Neural cell (in vitro differentiated cells): ENCODE results near the gene DOK1. TPM values are rescaled to one million over a fixed set of nuclear protein-coding genes. Genes with fewer than 3 reads are reported as not detected.
A peak's percentile ranks its signal among the peaks of the same experiment; 100 is the strongest.

Source experiments
- H2AFZ ChIP-seq: fragments of 200-600, 300-800 bp; sonication (generic), shearing (Covaris generic); 2 replicates; pipeline ENCODE4 v1.6.0; 2014; ENCODE audit warnings: low read depth, mild to moderate bottlenecking, antibody characterized with exemption, low read length, moderate library complexity
- H3F3A ChIP-seq: fragments of 200-600 bp; shearing (Covaris generic); 2 replicates; pipeline ENCODE4 v1.6.1; 2016; ENCODE audit warnings: mild to moderate bottlenecking, moderate library complexity, mixed read lengths, antibody characterized with exemption, low read length; ENCODE audit not compliant: insufficient read depth, poor library complexity, severe bottlenecking
- H3K27ac ChIP-seq: fragments of 200-600, 300-800 bp; sonication (generic), shearing (Covaris generic); 2 replicates; pipeline ENCODE4 v1.5.1; 2014; ENCODE audit warnings: mild to moderate bottlenecking, low read length, moderate library complexity
- H3K27me3 ChIP-seq: fragments of 300-800, 200-600 bp; sonication (generic), shearing (Covaris generic); 2 replicates; pipeline ENCODE4 v1.6.0; 2014; ENCODE audit warnings: mild to moderate bottlenecking, low read depth, low read length, moderate library complexity; ENCODE audit not compliant: insufficient read depth
- H3K36me3 ChIP-seq: fragments of 300-800, 200-600 bp; sonication (generic), shearing (Covaris generic); 2 replicates; pipeline ENCODE4 v1.5.1; 2014; ENCODE audit warnings: mild to moderate bottlenecking, antibody characterized with exemption, low read length, moderate library complexity; ENCODE audit not compliant: insufficient read depth
- H3K4me2 ChIP-seq: fragments of 300-800, 200-600 bp; sonication (generic), shearing (Covaris generic); 2 replicates; pipeline ENCODE4 v1.6.0; 2014; ENCODE audit warnings: mild to moderate bottlenecking, low read length
- H3K4me3 ChIP-seq: fragments of 300-800, 200-600 bp; sonication (generic), shearing (Covaris generic); 2 replicates; pipeline ENCODE4 v1.5.1; 2014; ENCODE audit warnings: mild to moderate bottlenecking, low read length, moderate library complexity
- H3K79me2 ChIP-seq: fragments of 200-600 bp; shearing (Covaris generic); replicated peaks from 2 replicates; pipeline ENCODE4 v1.6.0; 2014; ENCODE audit warnings: mild to moderate bottlenecking, low read length, moderate library complexity; ENCODE audit not compliant: insufficient read depth
- H3K9ac ChIP-seq: fragments of 300-800, 200-600 bp; sonication (generic), shearing (Covaris generic); 2 replicates; pipeline ENCODE4 v1.6.1; 2016; ENCODE audit warnings: mild to moderate bottlenecking, low read length, mixed read lengths
- H3K9me2 ChIP-seq: fragments of 200-600 bp; shearing (Covaris generic); 2 replicates; pipeline ENCODE4 v1.6.1; 2016; ENCODE audit warnings: mild to moderate bottlenecking, low read length, mixed read lengths; ENCODE audit not compliant: insufficient read depth
- H3K9me3 ChIP-seq: fragments of 200-600, 300-800 bp; sonication (generic), shearing (Covaris generic); 2 replicates; pipeline ENCODE4 v1.6.1; 2016; ENCODE audit warnings: mild to moderate bottlenecking, mixed run types, low read length, moderate library complexity, mixed read lengths
- H4K20me1 ChIP-seq: fragments of 200-600 bp; shearing (Covaris generic); 2 replicates; pipeline ENCODE4 v1.6.1; 2016; ENCODE audit warnings: mild to moderate bottlenecking, mixed run types; ENCODE audit not compliant: insufficient read depth
- CTCF ChIP-seq: fragments of 450-650 bp; IDR thresholded peaks from 2 replicates; pipeline ENCODE4 v1.5.1; 2014; ENCODE audit warnings: antibody characterized with exemption, mild to moderate bottlenecking, moderate library complexity; ENCODE audit not compliant: poor library complexity, severe bottlenecking
- EP300 ChIP-seq: fragments of 450-650 bp; conservative IDR thresholded peaks from 2 replicates; pipeline ENCODE4 v1.6.1; 2014; ENCODE audit warnings: antibody characterized with exemption, mild to moderate bottlenecking, moderate library complexity; ENCODE audit not compliant: poor library complexity, severe bottlenecking
- EZH2 ChIP-seq: fragments of 200-600, 300-800 bp; shearing (Covaris generic), sonication (generic); IDR thresholded peaks from 2 replicates; pipeline ENCODE4 v1.6.1; 2014; ENCODE audit warnings: antibody characterized with exemption, low read length, borderline replicate concordance, mild to moderate bottlenecking; ENCODE audit not compliant: insufficient read depth, poor library complexity, severe bottlenecking
- MXI1 ChIP-seq: fragments of 450-650 bp; conservative IDR thresholded peaks from 2 replicates; pipeline ENCODE4 v1.6.1; 2014; ENCODE audit warnings: antibody characterized with exemption, mild to moderate bottlenecking; ENCODE audit not compliant: poor library complexity, severe bottlenecking
- POLR2AphosphoS5 ChIP-seq: IDR thresholded peaks from 2 replicates; pipeline ENCODE4 v1.6.1; 2012
- RAD21 ChIP-seq: fragments of 450-650 bp; conservative IDR thresholded peaks from 2 replicates; pipeline ENCODE4 v1.6.1; 2014; ENCODE audit warnings: antibody characterized with exemption, mild to moderate bottlenecking, moderate library complexity
- REST ChIP-seq: IDR thresholded peaks from 2 replicates; pipeline ENCODE4 v1.6.1; 2012; ENCODE audit warnings: borderline replicate concordance
- SMC3 ChIP-seq: fragments of 450-650 bp; conservative IDR thresholded peaks from 2 replicates; pipeline ENCODE4 v1.6.1; 2014; ENCODE audit warnings: antibody characterized with exemption, mild to moderate bottlenecking, moderate library complexity; ENCODE audit not compliant: poor library complexity
- TAF1 ChIP-seq: IDR thresholded peaks from 2 replicates; pipeline ENCODE4 v1.6.1; 2012; ENCODE audit warnings: low read depth
- polyA plus RNA-seq: library from polyadenylated mRNA; depleted of rRNA; stranded (reverse); fragments of >200 nt; gene quantifications from 2 replicates; pipeline ENCODE4 v1.2.3, GENCODE V29; 2014

DOK1 gene
- polyA plus RNA-seq, 1 donor from 2014 or later: 0.79 TPM

GRCh38 chr2:74527741-74528140 is 26.8 kb upstream of the DOK1 start:
- no peak overlapping the region for H2AFZ ChIP-seq
- H3K9me2 ChIP-seq: no peaks in the 10 kb centered on the region
- H3K4me3 ChIP-seq: no peak overlapping the region
- peaks cover 14% of the 10 kb centered on the region for H3K79me2 ChIP-seq
- H3K4me2 ChIP-seq: no peak overlapping the region
- no peak overlapping the region for H3K9ac ChIP-seq
- no peaks in the 10 kb centered on the region for H4K20me1 ChIP-seq
- H3K27ac ChIP-seq: no peak overlapping the region
- H3K27me3 ChIP-seq: no peaks in the 10 kb centered on the region
- no peaks in the 10 kb centered on the region for H3K9me3 ChIP-seq
- no peaks in the 10 kb centered on the region for H3F3A ChIP-seq
- no peaks in the 10 kb centered on the region for H3K36me3 ChIP-seq
- no peak for TF ChIP-seq MXI1
- TF ChIP-seq CTCF: no peak
- no peak for TF ChIP-seq EP300
- no peak for TF ChIP-seq RAD21
- TF ChIP-seq SMC3: no peak
- no peak for TF ChIP-seq REST
- no peak for TF ChIP-seq POLR2AphosphoS5
- no peak for TF ChIP-seq TAF1
- TF ChIP-seq EZH2: no peak

GRCh38 chr2:74528600-74529356 is 25.7 kb upstream of the DOK1 start:
- no peaks in the 10 kb centered on the region for H3K9me3 ChIP-seq

More at GRCh38 chr2:74528600-74529356, 25.7 kb upstream of the DOK1 start:
- no peaks in the 10 kb centered on the region for H3K27me3 ChIP-seq
- no peaks in the 10 kb centered on the region for H3K9me2 ChIP-seq
- H4K20me1 ChIP-seq: no peaks in the 10 kb centered on the region
- H3K4me3 ChIP-seq: peak overlapping the region; percentile 73
- H2AFZ ChIP-seq: peak overlapping the region; percentile 40
- H3K9ac ChIP-seq: peak overlapping the region; percentile 78
- peak overlapping the region; percentile 79 for H3K4me2 ChIP-seq
- H3K36me3 ChIP-seq: no peaks in the 10 kb centered on the region
- peak overlapping the region; percentile 75 for H3K27ac ChIP-seq
- TF ChIP-seq CTCF (no peak), POLR2AphosphoS5 (no peak), SMC3 (no peak), REST (no peak), TAF1 (no peak)
- peaks cover 14% of the 10 kb centered on the region for H3K79me2 ChIP-seq
- no peaks in the 10 kb centered on the region for H3F3A ChIP-seq
